ENCODE data around the gene NAT16. TPM values are rescaled to one million over a fixed set of nuclear protein-coding genes. Genes with fewer than 3 reads are reported as not detected.
A peak's percentile ranks its signal among the peaks of the same experiment; 100 is the strongest.

Gene NAT16
- total and polyA plus RNA-seq, 2 of the 13 experiments (the other 11 are each of a cell fraction or from before 2014, with no cell fraction given), result 0.04 TPM; not detected in 1

GRCh38 chr7:101121991-101122932 is 57.8 kb downstream of the NAT16 start (continued):
- TF ChIP-seq GLMP (CRISPR knock-in tag; IDR thresholded peaks at IDR 0.05; ENCODE audit: borderline replicate concordance) (no peak), MAFG (CRISPR knock-in tag; IDR thresholded peaks at IDR 0.05) (no peak), ZNF580 (CRISPR knock-in tag; IDR thresholded peaks at IDR 0.05; ENCODE audit: borderline replicate concordance, low read depth) (no peak), ZNF639 (CRISPR knock-in tag; conservative IDR thresholded peaks at IDR 0.05) (no peak), ZBTB40 (IDR thresholded peaks at IDR 0.05) (no peak), ZBTB40 (CRISPR knock-in tag; IDR thresholded peaks at IDR 0.05) (peak; percentile 11; the same call in 1 of the 2 replicates), LBX2 (CRISPR knock-in tag; IDR thresholded peaks at IDR 0.05; ENCODE audit: borderline replicate concordance) (no peak), TMF1 (CRISPR knock-in tag; IDR thresholded peaks at IDR 0.05; ENCODE audit: low read depth) (no peak), ATF4 (CRISPR knock-in tag; IDR thresholded peaks at IDR 0.05) (peak in 1 of 2 experiments; percentile 95; a peak in 2 of 4 replicates), SRF (IDR thresholded peaks at IDR 0.05; ENCODE audit: low read depth, low read length) (no peak), GABPA (IDR thresholded peaks at IDR 0.05; ENCODE audit: low read depth, low read length) (peak; percentile 42), GABPA (CRISPR knock-in tag; IDR thresholded peaks at IDR 0.05; ENCODE audit: low read depth) (no peak), NR3C1 (CRISPR knock-in tag; IDR thresholded peaks at IDR 0.05) (no peak), DRAP1 (CRISPR knock-in tag; IDR thresholded peaks at IDR 0.05) (peak; percentile 77)
